SKM-1 treated with dmso at 0.1 percent for 144 hours (cell line): ENCODE results near the gene MAPKAPK3.
"Not testable (repeated sequence)": the region's sequence is repeated elsewhere in the genome, so short reads cannot be mapped to it uniquely, and the experiment has no call there.

Source experiments
- DNase-seq: peaks from one replicate; lab custom pipeline; 2025; ENCODE audit not compliant: unreplicated experiment; lab: John Stamatoyannopoulos, UW

MAPKAPK3 gene

GRCh38 chr3:50676031-50676705 is 59.2 kb downstream of the MAPKAPK3 start:
- no peak for DNase-seq

- no peak for DNase-seq
These were observed 70.3 kb downstream of the MAPKAPK3 start for GRCh38 chr3:50687127-50687751.

- DNase-seq: no peak
These were observed 71.0 kb downstream of the MAPKAPK3 start for GRCh38 chr3:50687916-50688315.

GRCh38 chr3:50688602-50689001 is 71.7 kb downstream of the MAPKAPK3 start:
- not testable (repeated sequence) for DNase-seq

- DNase-seq: no peak
These were observed 72.6 kb downstream of the MAPKAPK3 start for GRCh38 chr3:50689558-50689957.

- no peak for DNase-seq
These were observed 78.1 kb downstream of the MAPKAPK3 start for GRCh38 chr3:50695031-50695430.

GRCh38 chr3:50696276-50696675 is 79.3 kb downstream of the MAPKAPK3 start:
- DNase-seq: no peak

GRCh38 chr3:50698269-50698668 is 81.3 kb downstream of the MAPKAPK3 start:
- no peak for DNase-seq
